HG02588 (cell line): Measurements from ENCODE around the gene MATN3.

Experiments used
- ATAC-seq: cut with Tn5 transposase; IDR thresholded peaks from one replicate; pipeline ENCODE4 v1.9.1; 2021; ENCODE audit warnings: mild to moderate bottlenecking, moderate library complexity; ENCODE audit not compliant: unreplicated experiment

MATN3 gene

DNA sequence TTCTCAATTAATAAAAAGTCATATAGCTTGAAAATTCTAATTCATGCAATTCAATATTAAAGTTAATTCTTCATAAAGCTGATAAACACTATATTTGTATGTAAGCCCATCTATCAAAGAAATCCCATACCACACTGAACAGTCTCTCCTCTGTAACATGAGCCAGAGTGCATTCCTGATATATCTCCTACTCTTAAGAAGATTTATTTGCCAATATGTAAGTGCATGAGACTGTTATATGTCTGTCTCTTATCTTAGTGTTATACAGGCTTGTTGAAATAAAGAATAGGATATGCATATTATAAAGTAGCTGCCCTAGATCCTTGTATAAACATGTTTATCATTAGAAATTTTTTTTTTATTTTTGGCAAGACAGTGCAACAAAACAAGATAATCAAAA, 70.3 kb downstream of the MATN3 start:
- ATAC-seq = no peak
